NCI-H345 treated with DMSO at 0.1 percent for 48 hours (cell line): ENCODE results near the gene SVIP.
A peak's percentile ranks its signal among the peaks of the same experiment; 100 is the strongest.

Experiments used
- DNase-seq: peaks from one replicate; lab custom pipeline; 2025; ENCODE audit not compliant: unreplicated experiment; lab: John Stamatoyannopoulos, UW

Gene SVIP

GRCh38 chr11:22795914-22796313 lies 33.7 kb downstream of the SVIP start:
- DNase-seq: no peak

DNA sequence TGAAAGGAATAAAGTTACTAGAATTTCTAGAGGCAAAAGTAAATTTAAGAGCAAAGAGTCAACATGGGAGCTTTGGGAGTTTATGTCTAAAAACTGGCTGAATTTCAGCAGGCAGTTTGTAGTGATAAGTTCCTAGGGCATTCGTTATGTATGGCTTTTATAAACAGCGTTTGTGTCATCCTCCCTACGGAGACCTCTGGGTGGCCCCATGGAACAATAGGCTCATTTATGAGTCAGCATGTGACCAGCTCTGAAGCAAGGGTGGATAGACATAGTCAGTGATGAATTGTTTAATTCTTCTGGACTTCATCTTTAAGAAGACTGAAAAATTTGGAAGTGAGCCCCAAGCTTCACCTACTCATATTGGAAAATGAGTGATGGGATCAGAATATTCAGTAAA lies 37.1 kb downstream of the SVIP start:
- DNase-seq: no peak

DNA sequence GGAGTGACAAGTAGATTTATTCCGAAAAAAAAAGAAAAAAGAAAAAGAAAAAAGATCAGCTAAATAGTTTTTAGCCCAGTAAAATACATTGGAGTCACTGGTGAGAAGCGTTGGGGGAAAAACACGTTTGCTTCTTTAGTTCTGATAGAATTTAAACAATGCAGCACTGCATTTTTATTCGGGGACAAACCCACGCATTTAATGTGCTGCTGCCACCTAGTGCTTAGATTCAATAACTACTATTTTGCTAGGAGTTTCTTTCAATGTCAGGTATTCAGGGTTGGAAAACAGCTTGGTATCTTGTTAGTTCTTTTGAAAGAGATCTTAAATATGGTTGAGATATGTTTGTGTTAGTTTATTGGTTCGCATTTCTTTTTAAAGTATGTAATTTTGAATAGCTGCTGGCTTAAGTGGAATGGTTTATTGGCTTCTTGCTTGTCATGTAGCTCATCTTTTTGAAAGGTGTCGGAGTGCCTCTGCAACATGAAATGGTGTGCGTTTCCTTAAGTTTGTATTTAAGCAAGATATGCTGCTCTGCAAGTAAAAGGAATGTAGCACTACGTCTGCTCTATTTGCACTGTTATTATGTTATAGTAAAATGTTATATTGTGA lies 41.9 kb downstream of the SVIP start:
- DNase-seq: peak; percentile 59

DNA sequence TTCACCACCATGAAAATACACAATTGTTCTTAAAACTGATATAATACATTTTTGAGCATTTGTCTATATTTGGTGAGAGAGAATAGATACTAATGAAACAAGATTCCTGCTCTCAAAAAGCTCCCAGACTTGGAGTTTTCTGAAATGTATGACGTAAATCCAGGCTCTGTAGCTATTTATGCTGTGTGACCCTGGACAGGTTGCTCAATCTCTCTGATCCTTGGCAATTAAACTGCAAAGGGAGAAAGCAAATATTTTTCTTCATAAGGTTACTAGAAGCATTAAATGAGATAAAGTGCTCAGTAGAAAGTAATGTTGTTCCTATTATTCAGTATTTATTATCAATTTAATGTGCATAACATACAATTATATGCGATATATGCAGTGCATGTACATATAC lies 42.5 kb downstream of the SVIP start:
- DNase-seq: no peak

DNA sequence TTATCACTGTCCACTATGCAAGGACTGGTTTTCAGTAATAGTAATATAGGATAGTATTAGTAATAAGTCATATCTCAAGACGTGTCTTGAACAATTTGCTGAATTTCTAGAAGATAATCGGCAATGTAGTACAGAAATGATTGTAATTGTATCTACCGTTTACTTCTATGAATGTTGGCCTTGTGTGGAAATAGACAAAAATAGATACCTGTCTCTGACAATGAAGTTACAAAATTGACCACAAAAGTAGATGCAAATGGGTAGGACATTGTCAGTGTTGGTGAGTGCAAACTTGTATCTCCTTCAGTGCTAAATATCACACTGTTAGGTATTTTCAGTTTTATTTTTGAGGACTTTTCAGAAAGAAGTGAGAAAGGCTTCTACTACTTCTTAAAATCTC lies 43.1 kb downstream of the SVIP start:
- DNase-seq: no peak

- no peak for DNase-seq
Observed at GRCh38 chr11:22785251-22785650, 44.4 kb downstream of the SVIP start.

- no peak for DNase-seq
Observed at GRCh38 chr11:22780952-22781593, 48.5 kb downstream of the SVIP start.

GRCh38 chr11:22779850-22780249 lies 49.8 kb downstream of the SVIP start:
- DNase-seq: no peak

DNA sequence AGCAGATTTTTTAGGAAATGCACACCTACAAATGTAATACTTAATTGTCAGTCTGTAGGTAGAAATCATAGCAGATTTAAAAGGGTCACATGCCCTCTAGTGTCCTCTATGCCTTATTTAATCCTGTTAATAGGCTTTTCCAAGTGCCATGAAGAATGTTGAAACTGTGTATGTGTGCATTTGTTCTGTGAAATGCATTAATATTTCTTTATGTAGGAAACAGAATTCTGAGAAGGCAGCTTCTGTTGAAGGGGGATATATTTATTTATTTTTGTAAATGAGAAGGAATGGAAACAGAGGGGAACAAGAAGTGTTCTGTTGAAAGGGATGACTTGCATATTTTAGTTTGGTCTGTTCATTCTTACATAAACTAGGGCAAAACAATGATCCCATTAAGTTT lies 51.0 kb downstream of the SVIP start:
- DNase-seq: no peak

GRCh38 chr11:22775248-22775647 lies 54.4 kb downstream of the SVIP start:
- no peak for DNase-seq

GRCh38 chr11:22774716-22775115 lies 54.9 kb downstream of the SVIP start:
- DNase-seq: no peak

DNA sequence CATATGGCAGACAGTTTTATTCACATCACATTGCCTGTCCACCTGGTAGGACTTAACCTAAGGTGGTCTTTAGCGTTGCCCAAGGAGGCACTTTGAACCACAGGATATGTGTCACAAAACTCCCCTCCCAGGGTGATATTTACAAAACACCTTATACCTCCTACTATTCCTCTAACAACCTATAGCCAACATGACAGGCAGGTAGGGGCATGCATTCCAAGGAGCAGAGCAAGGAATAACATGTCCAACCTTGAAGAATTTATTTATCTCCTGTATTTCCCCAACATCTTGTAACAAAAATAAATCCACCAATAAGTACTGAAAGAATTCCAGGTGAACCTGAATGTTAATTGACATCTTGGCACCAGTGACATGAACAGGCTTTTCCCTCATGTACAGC lies 60.5 kb downstream of the SVIP start:
- DNase-seq: no peak
